ENCODE results near the gene TUBB1.
"Not testable (repeated sequence)": the region's sequence is repeated elsewhere in the genome, so short reads cannot be mapped to it uniquely, and the experiment has no call there.

Gene TUBB1

GRCh38 chr20:59022754-59023153, 3.5 kb downstream of the TUBB1 start:
- no peak for DNase-seq (ENCODE audit: low read depth)

- no peak for DNase-seq (ENCODE audit: low read depth)
These were observed 4.4 kb downstream of the TUBB1 start for GRCh38 chr20:59023616-59024015.

DNA sequence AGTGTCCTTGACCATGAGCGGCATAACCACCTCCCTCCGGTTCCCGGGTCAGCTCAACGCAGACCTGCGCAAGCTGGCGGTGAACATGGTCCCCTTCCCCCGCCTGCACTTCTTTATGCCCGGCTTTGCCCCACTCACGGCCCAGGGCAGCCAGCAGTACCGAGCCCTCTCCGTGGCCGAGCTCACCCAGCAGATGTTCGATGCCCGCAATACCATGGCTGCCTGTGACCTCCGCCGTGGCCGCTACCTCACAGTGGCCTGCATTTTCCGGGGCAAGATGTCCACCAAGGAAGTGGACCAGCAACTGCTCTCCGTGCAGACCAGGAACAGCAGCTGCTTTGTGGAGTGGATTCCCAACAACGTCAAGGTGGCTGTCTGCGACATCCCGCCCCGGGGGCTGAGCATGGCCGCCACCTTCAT, 4.9 kb downstream of the TUBB1 start:
- no peak for DNase-seq (ENCODE audit: low read depth)

- DNase-seq (ENCODE audit: low read depth) = no peak
These were observed 5.9 kb downstream of the TUBB1 start for GRCh38 chr20:59025086-59025485.

- no peak for DNase-seq (ENCODE audit: low read depth)
These were observed 6.3 kb downstream of the TUBB1 start for GRCh38 chr20:59025511-59025910.

DNA sequence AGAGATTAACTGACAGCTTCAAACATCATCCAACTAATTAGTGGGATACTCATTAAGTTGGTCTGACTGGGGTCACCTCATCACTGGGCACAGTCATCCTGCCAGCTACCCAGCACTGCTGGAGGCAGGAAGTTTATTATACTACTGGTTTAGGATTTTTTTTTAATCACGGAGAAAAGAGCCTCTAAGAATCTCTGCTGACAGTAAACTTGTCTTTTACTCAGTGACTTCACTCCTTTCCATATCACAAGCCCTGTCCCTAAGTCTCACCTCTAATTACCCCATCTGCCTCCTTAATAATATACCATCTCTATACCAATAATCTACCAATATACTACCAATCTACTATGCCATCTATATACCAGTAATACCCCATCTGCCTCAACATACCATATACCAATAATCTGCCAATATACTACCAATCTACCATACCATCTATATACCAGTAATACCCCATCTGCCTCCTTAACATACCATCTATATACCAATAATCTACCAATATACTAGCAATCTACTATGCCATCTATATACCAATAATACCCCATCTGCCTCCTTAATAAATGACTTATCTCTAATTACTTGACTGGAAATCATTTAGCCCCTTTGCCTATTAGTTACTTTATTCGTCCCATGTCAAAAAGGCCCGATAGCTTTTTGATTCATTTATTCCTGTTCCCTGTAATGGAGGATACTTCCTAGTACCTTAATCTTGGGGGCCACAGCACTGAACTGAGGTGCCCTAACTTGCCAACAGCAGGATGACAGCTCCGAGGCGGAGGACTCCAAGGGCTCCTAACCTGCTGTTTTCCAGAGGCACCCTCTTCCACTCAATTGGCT, 7.9 kb downstream of the TUBB1 start:
- DNase-seq (ENCODE audit: low read depth) = no peak

DNA sequence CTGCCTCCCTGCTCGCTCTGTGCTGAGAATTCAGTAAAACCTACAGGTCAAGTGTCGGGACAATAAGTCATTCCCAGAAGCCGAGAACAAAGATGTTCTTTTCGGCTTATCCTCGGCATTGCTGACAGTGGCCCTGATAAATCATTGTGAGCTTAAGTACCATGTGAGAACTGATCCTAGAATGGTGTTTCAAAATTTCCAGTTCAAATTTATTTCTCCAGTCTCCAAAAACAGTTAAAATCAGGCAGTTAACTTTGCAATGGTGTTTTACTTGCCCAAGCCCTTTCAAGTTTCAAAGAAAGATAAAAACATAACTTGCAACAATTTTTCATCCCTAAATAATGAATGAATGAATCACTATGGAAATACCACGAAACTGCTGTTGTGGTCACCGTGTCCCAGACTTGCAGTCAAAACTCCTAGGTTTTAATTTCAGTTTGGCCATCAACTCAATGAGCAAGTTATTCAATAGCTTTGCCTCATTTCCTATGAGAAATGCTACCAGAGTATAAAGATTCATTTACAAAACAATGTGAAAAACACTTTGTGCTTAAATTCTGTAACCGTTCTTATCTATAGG, 8.6 kb downstream of the TUBB1 start:
- DNase-seq (ENCODE audit: low read depth) = no peak

DNA sequence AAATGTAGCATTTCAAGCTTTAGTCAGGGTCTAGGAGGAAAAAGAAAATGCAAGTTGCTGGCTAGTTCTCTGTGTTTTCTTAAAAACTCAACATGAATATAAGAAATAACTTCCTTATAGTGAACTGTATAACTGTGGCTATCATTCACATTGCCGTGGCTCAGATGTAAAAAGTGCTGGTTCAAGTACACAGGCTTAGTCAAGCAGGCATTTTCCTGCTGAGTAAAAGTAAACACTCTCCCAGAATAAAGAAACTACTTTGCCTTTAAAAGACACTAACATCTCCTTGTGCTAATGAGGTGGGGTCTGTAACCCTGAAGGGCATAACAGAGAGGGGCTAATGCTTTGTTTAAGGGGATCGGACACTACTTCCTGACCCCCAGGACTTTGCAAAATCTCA, 9.6 kb downstream of the TUBB1 start:
- DNase-seq (ENCODE audit: low read depth) = no peak

DNA sequence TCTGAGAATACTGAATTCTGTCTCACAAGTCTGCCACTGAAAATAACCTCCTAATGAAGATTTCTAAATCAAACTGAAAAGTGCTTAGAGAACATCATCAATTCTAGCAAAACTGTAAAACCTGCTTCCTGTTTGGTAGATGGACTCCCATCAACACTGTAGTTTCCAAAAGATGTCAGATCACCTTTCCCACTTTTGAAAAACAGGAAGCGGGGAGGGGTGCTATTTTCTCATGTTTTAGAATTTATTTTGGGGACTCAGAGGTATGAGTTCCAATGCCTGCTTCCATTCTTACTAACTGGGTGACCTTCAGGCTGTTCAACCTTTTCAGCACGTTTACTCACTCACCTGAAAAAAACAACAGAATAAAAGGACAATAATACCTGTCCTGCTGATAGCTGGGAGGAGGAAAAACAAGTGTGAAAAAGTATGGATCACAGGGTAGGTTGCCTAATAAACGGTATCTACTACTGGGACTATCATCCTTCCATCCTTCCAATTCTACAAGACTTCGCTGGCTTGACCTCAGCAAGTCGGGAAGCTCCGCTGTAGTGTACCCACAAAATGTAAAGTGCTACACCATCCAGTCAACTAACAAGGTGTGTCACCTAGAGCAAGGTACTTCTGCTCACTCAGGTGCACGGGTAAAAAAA, 11.8 kb downstream of the TUBB1 start:
- DNase-seq (ENCODE audit: low read depth) = no peak

DNA sequence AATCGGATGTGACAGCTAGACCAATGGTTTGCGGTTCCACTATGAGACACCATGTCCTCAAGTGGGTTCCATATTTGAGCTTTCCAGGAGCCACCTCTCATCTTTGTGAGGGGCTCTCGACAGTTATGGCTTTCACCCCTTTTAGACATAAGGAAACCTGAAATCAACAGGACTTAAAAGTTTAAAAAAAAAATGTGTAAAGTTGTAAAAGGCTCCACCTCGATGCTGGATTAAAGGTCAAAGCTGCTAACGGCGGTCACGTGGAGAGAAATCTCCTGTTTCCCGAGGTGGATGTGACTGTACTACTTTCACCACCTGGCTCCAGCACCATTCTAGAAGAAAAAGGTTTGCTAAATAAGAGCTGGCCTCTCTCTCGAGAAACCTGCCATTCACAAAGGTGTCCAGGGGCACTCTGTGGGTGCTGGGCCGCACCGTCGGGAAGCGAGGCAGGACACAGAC, 12.4 kb downstream of the TUBB1 start:
- no peak for DNase-seq (ENCODE audit: low read depth)

GRCh38 chr20:59032023-59032712, 12.9 kb downstream of the TUBB1 start, which contains the start of gene ATP5F1E:
Gene ATP5F1E, minus strand, starts transcription at chr20:59032335. Its CDS starts 84 bp downstream, at chr20:59032251.
- DNase-seq (ENCODE audit: low read depth) = peak; percentile 97

- DNase-seq (ENCODE audit: low read depth) = no peak
These were observed 13.5 kb downstream of the TUBB1 start for GRCh38 chr20:59032713-59033059.

GRCh38 chr20:59033093-59033492, 13.9 kb downstream of the TUBB1 start:
- DNase-seq (ENCODE audit: low read depth) = no peak

DNA sequence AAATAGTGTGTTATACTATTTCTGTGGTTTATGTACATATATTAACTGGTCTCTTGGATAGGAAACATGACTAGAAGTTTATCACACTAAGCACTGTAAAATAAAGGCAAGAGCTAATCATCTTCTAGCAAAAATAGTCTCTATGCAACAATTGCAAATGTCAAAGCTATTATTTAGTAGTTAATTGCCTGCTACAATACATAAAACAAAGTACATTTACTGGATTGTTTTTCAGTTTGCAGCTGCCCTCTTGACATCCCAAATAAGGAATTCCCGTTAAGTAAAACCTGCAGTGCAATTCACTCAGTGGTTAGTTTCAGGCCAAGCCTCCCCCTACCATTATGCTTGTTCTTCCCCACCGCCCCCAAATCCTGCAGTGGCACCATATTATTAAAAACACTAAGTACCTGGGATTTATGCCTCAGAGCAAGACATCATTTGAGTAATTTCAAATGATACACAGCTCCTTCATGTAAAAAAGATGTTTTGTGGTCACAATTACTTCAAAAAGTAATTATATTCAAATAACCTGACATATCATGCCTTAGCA, 14.5 kb downstream of the TUBB1 start:
- no peak for DNase-seq (ENCODE audit: low read depth)

- DNase-seq (ENCODE audit: low read depth) = no peak
These were observed 16.2 kb downstream of the TUBB1 start for GRCh38 chr20:59035381-59035780.

DNA sequence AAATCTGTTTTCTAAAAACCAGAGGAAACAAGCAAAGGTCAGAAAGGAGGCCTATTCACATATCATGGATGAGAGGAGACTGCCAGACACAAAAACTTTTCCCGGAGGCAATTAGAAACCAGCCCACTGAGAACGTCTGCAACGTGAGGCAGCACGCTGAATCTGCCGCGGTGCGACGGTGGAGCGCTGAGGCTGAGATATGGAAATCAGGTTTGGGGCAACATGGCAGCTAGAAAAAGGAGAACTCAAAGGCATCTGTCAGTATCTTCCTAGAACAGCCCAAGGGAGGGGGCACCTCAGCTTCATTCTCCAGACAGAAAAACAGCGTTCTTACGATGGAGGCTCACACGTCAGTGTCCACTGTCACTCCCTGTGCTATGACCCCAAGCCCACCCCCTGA, 18.2 kb downstream of the TUBB1 start:
- DNase-seq (ENCODE audit: low read depth) = no peak

- DNase-seq (ENCODE audit: low read depth) = no peak
These were observed 20.0 kb downstream of the TUBB1 start for GRCh38 chr20:59039233-59039632.

- no peak for DNase-seq (ENCODE audit: low read depth)
These were observed 21.4 kb downstream of the TUBB1 start for GRCh38 chr20:59040667-59041066.

GRCh38 chr20:59041487-59041886, 22.3 kb downstream of the TUBB1 start:
- DNase-seq (ENCODE audit: low read depth) = not testable (repeated sequence)

DNA sequence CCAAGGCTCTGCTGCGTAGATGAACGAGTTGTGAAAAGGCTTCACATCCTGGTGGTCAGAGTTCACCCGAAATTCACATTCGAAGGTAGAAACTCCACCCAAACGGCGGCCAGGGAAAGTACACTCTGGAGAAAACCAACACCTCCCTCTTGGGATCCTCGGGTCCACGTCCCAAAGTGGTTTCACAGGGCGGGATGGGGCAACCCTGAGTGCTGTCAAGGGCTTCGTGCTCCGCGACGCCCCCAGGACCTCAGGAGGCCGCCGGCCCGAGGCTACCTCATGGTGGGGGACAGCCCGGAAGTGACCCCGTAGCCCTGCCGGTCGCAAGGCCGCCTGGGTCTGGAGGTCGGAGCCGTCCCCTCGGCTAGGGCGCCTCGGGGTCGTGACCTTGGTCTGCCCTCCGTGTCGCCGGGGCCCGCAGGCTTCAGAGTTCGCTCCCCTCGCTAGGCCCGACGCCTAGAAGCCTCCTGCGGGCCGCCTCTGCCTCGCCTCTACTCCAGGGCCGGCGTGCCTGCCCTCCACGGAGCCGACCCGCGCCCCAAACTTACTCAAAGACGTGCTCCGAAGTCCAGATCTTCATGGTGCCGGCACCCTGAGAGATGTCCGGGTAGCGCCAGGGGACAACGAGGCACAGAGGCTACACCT, 23.0 kb downstream of the TUBB1 start, which contains the start of gene PRELID3B:
Gene PRELID3B, minus strand, starts transcription at position 636 of the 645 bp plus-strand sequence. Its CDS starts 56 bp downstream, at position 580.
- DNase-seq (ENCODE audit: low read depth) = no peak

DNA sequence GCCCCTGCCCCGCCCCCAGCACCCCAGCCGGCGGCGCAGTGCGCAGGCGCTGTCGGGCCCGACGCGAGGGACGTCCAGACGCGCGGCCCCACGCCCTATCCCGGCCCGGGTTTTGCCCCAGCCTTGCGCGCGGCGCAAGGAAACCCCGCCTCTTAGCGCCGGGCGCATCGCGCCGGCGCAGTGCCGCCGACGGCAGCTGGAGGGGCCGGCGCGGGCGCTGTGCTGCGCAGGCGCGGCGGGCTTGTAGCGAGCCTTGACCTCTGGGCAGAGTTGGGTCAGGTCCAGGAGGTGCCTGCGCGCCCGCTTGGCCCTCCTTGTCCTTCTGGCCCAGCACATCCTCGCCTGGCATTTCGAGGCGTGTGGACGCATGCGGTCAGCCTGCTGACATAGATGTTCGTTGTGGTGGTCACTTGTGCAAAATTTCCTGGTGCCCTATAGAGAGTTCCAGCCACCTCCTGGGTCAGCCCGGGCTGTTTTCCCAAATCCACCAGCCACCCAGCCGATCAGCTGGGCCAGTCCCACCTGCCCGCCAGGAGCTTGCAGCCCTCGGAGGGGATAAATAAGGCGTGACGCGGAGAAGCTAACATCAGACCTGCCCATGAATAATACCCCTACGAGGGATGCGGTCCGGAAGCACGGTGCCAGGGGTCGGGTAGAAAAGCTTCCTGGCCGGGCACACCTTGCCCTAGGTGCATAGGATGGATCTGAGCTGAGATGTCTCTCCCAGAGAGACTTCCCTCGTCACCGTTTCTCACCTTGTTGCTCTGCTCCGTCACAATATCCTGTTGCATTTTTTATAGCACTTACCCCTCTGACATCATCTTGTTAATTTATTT, 23.8 kb downstream of the TUBB1 start:
- DNase-seq (ENCODE audit: low read depth) = peak; percentile 97
